ENCODE data around the gene KCNJ6.

The KCNJ6 gene

GRCh38 chr21:37861561-37861960, 54.7 kb downstream of the KCNJ6 start:
- no peak for DNase-seq

GRCh38 chr21:37860416-37860815, 55.8 kb downstream of the KCNJ6 start:
- DNase-seq = no peak

DNA sequence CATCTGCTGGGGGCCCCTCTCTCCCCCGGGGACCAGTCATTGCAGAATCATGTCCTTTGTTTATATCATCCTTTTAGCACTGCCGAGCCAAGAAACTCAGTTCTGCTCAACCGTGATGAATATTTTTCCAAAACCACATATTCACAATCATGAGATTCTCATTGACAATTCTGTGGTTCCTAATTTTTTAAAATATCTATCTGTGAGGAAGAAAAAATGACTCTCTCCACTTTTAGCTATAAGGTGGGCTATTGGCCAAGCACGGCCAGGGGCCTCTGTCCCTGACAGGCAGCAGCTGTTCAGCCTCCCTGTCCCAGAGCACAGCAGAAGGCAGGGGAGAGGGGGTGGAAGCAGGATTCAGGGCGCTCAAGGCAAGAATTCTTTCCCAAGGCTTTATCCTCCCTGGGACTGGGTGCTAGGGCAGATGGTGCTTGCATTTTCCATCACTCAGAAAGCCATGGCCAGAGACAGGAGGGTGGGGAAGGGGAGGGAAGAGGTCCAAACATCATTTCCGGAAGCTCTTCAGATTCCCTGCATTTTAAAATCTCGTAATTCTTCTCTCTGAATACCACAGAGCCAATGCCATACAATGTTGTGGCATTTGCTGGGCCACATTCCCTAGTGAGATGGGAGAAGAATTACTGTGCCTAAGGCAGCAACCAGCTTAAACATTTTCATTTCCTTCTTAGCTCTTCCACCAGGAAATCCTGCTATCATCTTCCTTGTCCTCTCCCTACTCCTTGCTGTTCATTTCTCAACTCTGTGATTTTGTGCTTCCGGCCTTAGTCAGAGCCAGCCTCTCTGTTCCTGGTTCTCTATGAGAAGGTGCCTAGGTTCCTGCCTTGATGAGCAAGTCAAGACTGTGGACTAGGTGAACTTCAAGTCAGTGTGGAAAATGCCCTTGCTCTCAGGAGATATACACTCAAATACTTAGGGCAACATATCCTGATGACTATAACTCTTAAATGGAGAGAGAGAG, 60.3 kb downstream of the KCNJ6 start:
- DNase-seq = no peak

DNA sequence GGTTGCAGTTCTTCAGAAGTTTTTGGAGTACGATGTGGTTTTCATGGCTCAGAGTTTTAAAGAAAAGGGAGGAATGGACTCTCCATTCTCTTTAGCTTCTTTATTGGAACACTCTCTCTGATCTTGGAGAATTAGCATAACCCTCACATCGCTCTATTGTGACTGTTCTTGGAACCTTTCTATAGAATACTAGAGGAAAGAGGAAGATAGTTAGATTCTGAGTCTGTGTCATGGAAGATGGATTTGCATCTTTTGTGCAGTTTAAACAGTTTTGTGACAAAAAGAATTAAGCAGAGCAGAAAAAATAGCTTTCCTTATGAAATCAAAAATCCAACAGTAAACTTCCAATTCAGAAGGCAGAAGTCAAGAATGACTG, 61.0 kb downstream of the KCNJ6 start:
- DNase-seq = no peak

GRCh38 chr21:37849506-37850102, 66.7 kb downstream of the KCNJ6 start:
- no peak for DNase-seq

DNA sequence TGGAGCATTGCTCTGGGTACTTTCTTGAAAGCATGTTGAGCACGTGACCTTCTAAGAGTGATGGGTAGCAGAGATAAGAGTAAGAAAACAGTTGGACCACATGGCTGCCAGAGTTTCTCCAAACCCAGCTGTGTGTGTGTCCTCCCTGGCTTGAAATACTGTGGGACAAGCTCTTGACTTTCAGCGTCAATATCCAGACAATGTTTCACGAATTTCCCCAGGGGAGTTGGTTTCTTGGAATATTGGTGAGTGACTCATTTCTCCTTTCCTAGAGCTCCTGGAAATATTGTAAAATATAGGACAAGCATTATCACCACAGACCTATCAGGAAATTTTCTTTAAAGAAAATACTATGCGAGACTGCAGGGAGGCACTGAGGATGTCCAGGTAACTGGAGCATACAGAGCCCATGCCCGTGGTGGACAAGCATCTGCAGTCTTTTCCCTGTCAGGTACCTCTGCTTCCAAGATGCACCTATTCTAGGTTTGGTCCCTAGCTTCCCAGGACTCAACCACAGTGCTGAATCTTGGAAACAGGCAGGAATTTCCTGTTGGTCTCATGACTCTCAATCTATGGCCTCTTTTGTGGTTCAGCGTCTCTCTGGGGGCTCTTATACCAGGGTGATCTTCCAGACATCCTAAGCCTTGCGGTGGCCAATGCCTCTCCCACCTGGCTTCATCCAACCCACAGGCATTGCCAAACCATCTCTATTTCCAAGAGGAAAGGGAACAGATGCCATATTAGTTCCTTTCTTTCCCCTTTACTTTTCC, 67.4 kb downstream of the KCNJ6 start:
- no peak for DNase-seq

DNA sequence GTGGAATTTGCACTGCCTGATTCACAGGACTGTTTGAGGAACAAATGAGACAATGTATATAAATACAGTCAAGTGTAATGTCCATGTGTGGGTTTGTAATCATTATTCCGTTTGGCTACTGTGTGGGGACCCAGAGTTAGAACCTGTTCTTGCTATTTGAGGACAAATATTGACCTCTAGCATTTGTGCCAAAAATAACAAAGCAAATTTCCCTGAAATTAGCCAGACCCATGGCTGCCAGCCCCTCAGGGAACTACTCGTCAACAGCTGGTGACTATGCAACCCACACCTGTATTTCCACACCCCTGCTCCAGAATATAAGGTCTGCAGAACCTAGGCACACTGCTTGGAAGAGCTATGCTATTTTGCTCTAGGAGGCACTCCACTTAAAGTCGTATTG, 70.7 kb downstream of the KCNJ6 start:
- no peak for DNase-seq

GRCh38 chr21:37843191-37843590, 73.1 kb downstream of the KCNJ6 start:
- DNase-seq = no peak

GRCh38 chr21:37842163-37842919, 73.9 kb downstream of the KCNJ6 start:
- no peak for DNase-seq

GRCh38 chr21:37837381-37837780, 78.9 kb downstream of the KCNJ6 start:
- DNase-seq = no peak

DNA sequence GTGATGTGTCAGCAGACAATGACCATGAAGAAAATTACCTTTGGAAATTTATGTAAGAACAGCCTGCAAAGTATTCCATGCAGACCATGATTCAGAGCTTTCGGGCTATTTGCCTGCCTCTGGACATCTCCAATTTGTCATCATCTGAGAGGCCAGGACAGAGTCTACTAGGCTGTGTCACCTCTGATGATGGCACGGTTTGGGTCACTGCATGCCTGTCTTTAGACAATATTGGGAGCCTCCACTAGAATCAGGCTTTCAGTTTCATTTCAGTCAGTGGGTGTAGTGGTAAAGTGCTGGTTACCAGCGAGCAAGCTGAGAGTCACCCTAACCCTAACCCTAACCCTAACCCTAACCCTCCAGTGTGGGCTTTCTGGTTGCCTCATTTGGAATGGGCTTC, 80.8 kb downstream of the KCNJ6 start:
- DNase-seq = no peak

- no peak for DNase-seq
Measured at GRCh38 chr21:37833301-37833700, 83.0 kb downstream of the KCNJ6 start.

GRCh38 chr21:37829447-37829846, 86.8 kb downstream of the KCNJ6 start:
- no peak for DNase-seq

- DNase-seq = no peak
Measured at GRCh38 chr21:37828991-37829390, 87.3 kb downstream of the KCNJ6 start.

DNA sequence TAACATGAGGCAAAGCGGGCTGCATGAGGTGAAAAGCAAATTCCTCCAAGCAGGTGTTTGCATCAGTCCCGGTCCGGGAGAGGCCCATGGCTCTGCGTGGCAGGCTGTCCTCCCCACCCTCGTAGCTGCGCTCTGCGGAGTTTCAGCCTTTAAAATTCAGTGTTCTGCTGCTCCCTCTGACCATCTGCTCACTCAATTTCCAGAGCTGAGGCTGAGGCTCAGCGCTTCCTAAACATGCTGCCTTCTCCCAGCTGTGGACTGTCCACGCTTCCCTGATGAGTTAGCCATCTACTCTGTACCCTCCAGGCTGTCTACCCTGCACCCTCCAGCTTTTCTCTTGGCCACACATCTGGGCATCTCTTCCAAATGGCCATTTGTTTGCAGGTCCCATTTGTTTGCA, 87.7 kb downstream of the KCNJ6 start:
- no peak for DNase-seq

GRCh38 chr21:37827913-37828312, 88.3 kb downstream of the KCNJ6 start:
- no peak for DNase-seq

GRCh38 chr21:37821786-37822450, 94.3 kb downstream of the KCNJ6 start:
- DNase-seq = no peak

DNA sequence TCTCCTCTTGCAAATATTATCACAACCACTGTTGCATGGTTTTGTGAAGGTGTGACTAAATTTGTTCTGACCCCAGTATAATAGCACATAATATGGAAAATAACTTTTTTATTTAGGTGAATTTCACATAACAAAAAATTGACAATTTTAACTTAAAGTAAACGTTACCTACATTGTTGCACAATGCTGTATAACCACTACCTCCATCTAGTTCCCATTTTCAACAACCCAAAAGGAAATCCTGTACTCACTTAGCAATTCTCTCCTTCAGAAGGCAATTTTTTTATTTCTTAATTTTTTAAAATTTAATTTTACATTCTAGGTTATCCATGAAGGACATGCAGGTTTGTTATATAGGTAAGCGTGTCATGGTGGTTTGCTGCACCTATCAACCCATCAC, 95.2 kb downstream of the KCNJ6 start:
- no peak for DNase-seq

- DNase-seq = no peak
Measured at GRCh38 chr21:37819372-37819771, 96.9 kb downstream of the KCNJ6 start.

DNA sequence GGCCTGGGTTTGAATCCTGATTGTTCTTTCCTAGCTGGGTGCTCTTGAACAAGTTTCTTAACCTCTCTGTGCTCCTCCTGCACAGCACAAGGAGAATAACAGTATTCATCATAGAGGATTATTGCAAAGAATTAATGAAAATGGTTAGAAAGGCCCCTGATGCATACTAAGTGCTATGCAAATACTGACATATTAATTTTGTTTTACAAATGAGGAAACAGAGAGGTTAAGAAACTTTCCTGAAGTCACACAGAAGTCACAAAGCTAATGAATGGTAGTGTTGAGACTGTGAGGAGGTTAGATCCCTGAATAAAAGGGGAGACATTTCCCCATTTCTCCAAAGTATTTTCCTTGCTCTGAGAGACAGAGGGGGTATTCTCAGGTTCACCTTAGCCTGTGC, 99.0 kb downstream of the KCNJ6 start:
- DNase-seq = no peak

- no peak for DNase-seq
Measured at GRCh38 chr21:37815893-37816292, 100.4 kb downstream of the KCNJ6 start.

GRCh38 chr21:37811711-37812110, 104.5 kb downstream of the KCNJ6 start:
- DNase-seq = no peak

Data from GF-D8 (cell line).